NCI-H1417 (cell line): ENCODE results near the gene TXNL1.
"Not testable (repeated sequence)": the region's sequence is repeated elsewhere in the genome, so short reads cannot be mapped to it uniquely, and the experiment has no call there.

Experiments used
- DNase-seq, 3 experiments: peaks; one replicate each; lab custom pipeline; 2025; lab: John Stamatoyannopoulos, UW

TXNL1 gene

DNA sequence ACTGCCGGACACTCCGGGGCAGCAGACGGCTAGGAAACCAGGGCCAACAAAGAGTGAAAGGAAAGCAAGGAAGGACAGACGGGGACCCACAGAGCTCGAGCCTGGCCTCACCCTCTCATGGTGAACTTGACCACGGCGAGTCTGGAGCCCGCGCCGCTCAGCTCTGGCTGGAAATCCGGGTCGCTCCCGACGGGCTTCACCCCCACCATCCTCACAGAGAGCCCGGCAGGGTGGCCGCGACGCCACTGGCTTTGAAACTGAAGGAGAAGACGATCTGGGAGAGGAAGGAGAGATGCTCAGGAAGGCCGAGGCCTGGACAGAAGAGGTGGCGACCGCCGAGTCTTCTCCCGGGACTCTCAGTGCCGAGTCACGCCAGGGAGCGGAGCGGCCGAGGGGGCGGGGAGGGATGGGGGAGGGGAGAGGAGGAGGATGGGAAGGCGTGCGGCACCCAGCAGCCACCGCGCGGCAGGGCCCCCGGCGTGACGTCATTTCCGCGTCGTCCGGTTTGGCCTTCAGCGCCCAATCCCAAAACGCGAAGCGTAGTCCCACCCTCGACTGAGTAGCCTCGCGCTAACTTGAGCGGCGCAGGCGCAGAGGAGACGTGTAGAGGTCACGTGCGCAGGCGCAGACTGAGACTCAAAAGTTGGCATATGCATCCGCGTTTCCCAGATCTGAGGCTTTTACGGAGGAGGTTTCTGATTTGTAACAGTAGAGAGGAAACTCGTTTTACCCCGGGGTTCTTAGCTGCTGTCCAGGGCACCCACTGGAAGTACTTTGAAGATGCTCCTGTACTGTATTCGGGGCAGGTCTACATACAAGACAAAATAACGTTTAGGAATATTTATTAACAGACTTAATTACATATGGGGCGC, at the start of gene TXNL1:
TSS of gene TXNL1 (minus strand) at position 361 of the 872 bp plus-strand sequence. CDS start at position 209, 152 bp downstream.
- peak; percentile 99 to 100 (median 100) for DNase-seq

DNA sequence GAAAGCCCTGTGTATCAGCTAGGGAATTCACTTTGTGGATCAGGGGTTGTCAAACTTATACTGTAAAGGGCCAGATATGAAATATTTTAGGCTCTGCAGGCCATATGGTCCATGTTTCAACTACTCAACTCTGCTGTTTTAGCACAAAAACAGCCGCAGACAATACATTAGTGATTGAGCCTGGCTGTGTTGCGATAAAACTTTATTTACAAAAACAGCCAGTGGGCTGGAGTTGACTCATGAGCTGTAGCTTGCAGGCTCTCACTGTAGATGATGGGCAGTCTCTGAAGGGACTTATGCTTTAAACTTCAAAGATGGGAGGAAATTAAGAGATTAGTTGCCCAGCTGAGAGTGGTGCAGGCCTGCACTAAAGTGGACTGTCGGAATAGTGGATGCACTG, 45.9 kb upstream of the TXNL1 start:
- no peak for DNase-seq

DNA sequence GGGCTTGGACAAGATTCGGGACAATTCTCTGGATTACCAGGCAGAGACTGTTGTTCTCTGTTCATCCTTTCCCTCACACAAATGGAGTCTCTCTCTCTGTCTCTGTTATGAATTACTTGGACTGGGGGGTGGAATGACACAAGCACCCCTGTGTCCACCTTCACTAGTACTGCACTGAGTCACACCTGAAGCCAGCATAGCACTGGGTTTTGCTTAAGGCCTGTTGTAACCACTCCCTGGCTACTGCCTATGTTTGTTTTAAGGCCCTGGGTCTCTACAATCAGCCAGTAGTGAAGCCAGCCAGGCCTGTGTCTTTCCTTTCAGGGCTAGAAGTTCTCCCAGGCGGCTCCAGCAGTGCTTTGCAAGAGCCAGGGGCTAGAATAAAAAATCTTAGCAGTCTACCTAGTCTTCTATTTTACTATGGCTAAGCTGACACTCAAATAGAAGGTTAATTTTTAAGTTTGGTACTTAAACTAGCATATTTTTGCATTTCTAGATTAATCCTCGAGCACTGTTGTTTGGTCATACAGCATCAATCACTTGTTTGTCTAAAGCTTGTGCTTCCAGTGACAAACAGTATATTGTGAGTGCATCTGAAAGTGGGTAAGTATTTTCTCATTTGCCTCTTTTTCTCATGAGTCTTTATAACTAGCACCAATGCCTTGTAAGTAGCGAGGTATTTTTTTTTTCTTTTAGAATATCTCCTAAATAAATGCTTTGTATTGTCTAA, 40.6 kb upstream of the TXNL1 start:
- no peak for DNase-seq

DNA sequence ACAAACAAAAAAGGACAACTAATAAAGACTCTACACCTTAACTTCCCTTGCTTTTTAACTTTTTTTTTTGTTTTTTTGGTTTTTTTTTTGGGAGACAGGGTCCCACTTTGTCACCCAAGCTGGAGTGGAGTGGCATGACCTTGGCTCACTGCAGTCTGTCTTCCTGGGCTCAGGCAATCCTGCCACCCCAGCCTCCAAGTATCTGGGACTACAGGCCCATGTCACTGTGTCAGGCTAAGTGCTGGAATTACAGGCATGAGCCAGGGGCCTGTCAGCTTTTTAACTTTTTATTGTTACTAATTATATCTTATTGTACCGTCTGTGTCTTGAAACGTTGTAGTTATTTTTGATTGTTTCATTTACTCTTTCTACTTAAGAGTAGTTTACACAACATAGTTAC, 38.2 kb upstream of the TXNL1 start:
- no peak for DNase-seq

DNA sequence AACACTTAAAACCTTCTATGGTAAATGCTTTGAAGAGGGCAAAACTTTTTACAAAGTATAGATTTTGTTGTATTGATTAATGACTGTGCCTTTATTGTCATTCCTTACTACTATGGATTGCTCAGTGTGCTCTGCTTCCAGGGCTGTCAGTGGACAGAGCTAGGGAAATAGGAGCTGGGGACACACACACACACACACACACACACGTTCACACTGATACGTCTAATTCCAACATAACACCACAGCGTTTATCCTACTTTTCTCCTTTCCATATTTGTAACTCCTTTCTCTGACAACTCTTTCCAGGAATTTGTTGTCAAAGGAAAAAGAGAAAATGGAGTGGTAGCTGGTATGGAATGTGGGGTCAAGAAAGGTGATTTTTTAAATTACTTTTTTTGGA, 34.6 kb upstream of the TXNL1 start:
- no peak for DNase-seq

DNA sequence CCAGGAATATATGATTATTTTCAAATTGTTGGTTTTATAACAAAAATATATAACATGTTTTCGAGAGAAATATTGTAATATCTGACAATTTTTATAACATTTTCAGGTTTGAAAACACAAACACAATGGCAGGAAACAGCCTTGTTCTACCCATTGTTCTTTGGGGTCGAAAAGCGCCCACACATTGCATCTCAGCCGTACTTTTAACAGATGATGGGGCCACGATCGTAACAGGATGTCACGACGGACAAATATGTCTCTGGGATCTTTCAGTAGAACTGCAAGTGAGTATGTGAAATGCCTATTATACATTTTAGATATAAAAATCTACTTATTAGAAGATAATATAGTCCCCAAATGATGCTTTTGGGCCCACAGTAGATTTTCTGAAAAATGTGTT, 34.0 kb upstream of the TXNL1 start:
- no peak for DNase-seq

DNA sequence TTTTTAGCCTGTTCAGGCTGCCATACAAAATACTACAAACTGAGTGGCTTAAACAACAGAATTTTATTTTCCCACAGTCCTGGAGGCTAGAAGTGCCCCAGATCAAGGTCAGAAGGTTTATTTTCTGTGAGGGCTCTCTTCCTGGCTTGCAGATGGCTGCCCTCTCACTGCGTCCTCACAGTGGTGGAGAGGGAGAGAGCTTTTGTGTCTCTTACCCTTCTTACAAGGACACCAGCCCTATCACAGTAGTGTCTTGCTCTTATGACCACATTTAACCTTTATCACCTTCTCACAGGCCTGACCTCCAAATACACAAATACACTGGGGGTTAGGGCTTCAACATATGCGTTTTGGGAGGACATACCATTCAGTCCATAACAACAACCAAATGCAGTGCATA, 24.5 kb upstream of the TXNL1 start:
- no peak for DNase-seq

DNA sequence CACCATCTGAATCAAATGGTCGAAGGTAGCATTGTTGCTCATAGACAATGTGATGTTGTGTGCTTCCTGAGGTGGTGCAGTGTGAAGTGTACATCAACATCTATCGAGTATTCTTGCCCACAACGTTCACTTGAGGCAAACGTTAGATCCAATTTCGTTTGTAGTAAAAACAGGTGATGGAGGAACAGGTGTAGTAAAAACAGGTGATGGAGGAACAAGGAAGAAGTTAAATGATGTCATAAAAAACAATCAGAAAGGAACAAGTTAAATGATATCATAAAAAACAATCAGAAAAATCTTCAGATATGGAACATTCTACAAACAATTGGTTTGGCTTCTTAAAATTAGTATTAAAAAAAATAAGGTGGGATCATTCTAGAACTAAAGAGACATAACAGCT, 24.1 kb upstream of the TXNL1 start:
- no peak for DNase-seq

DNA sequence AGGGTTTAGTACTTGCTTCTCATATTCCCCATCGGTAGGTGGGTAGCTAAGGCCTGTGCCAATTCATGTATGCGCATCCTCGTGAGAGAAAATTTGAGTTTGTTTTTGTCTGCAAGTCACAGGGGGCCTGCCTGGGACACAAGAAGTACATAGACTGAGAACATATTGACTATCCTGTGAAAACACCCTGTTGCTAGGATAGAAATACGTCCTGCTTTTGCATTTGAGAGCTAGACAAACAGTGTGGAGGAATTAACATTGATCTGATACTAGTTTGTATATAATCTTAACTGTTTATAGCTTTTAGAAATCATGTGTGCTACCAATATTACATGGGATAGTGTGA, 23.6 kb upstream of the TXNL1 start:
- peak in 1 of 3 experiments; percentile 41 for DNase-seq

DNA sequence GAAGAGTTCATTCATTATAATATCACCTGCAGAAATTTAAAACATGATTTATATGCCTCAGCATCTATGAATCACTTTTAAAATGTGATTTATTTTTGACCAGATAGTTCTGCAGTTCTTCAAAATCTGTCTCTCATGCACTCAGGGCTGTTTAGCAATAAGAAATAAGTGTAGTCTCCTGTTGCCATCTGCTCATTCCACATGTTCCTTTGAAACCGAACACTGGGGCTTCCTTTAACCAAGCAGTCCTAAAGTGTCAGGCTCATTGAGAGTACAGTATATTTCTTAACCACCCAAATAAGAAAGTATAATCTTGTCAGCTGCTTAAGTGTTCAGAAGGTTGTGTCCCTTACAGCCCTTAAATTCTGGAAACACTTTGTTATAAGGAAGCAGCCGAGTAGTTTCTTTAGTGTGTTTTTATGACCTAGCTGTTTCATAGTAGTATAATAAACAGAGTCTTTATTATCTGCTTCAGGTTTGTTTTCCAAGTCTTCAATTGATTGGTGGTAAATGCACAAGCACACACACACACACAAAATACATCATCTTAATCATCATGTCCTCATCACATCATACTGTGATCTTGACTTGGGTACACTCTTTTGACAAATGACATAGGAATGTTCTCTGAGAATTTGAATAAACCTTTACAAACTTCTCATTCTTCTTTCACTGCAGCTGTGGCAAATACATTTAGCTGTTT, 23.1 kb upstream of the TXNL1 start:
- DNase-seq, result no peak

DNA sequence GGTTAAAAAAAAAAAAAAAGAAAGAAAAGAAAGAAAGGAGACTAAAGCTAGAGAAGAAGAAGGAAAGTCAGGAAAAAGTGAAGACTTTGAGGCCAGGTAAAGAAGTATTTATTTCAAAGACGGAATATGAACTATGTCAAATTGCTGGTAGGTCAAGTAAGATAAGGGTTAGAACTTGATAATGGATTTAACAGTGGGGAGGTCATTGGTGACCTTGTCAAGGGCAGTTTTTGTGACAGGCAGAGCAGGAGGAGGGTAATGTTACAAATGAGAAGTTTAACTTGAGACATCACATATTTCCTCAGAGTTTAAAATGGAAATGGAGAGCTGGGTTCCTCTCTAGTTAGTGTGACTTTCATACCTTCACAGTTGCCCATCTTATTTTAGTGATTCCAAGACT, 22.3 kb upstream of the TXNL1 start:
- DNase-seq, result no peak

DNA sequence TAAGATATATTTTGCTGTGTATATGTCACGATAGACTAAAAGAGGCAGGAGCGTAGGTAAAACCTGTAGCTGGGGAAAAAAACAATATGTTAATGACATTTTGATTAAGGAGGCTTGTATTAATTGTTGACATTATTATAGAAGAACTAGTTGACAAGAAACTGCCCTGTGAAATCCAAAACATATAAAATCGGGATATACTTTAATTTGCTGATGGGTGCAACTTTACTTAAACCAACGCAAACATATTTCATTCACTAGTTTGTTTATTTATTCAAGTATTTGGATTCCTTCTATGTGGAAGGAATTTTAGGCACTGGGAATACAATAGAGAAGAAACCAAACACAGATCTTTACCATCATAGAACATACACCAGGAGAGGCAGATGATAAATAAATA, 20.7 kb upstream of the TXNL1 start:
- DNase-seq, result no peak

DNA sequence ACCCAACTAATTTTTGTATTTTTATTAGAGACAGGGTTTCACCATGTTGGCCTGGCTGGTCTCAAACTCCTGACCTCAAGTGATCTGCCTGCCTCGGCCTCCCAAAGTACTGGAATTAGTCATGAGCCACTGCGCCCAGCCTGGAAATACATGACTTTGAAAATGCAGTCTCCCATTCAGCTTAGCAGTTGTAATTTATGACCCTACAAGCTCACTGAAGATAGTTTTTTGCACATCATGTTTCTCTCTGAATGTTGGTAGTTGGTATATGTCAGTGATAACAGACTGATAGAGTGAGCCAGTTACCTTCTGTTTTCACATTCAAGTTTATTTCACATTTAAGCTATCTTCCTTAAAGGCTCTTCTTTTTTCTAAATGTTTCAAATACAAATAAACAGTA, 19.9 kb upstream of the TXNL1 start:
- DNase-seq, result no peak

DNA sequence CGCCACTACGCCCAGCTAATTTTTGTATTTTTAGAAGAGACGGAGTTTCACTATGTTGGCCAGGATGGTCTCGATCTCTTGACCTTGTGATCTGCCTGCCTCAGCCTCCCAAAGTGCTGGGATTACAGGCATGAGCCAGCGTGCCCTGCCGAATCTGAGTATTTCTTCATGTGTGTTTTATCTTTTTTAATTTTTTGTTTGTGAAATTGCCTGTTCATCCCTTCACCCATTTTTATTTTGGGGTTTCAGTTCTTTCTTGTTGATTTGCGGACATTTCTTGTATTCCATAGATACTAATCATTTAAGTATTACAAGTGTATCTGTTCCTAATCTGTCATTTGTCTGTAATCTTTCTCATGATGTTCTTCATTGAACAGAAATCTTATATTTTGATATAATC, 15.9 kb upstream of the TXNL1 start:
- not testable (repeated sequence) for DNase-seq

DNA sequence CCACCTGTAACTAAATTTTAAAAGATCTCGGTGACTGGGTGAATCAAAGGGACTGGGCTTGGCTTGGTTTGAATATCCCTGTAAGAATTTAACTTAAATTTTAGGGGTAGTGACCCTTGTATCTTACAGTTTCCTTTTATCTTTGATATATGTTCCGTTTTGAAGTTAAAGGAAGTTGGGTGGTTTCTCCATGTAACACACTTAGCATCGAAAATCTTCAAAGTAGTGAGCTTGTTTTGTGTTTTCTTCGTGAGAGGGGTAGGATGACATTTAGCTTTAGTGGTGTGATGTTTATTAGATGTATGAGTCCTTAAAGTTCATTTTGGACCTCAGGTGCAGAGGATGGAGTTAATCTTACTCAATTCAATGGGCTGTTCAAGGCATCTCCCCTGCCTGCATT, 14.4 kb upstream of the TXNL1 start:
- no peak for DNase-seq

DNA sequence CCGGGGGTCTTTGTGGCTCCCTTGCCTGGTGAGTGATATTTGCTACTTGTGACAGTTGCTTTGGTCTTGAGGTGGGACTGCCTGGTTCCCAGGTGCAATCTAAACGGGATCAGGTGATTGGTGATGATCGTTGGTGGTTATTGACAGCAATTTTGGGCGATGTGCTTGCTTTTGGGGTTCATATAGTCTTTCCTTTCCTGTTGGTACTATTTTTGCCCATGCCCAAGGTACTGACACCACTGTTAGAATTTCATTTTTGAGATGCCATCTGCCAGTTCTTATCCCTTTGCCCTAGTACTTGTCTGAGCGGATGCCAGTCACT, 13.3 kb upstream of the TXNL1 start:
- peak in 1 of 3 experiments; percentile 69 for DNase-seq

DNA sequence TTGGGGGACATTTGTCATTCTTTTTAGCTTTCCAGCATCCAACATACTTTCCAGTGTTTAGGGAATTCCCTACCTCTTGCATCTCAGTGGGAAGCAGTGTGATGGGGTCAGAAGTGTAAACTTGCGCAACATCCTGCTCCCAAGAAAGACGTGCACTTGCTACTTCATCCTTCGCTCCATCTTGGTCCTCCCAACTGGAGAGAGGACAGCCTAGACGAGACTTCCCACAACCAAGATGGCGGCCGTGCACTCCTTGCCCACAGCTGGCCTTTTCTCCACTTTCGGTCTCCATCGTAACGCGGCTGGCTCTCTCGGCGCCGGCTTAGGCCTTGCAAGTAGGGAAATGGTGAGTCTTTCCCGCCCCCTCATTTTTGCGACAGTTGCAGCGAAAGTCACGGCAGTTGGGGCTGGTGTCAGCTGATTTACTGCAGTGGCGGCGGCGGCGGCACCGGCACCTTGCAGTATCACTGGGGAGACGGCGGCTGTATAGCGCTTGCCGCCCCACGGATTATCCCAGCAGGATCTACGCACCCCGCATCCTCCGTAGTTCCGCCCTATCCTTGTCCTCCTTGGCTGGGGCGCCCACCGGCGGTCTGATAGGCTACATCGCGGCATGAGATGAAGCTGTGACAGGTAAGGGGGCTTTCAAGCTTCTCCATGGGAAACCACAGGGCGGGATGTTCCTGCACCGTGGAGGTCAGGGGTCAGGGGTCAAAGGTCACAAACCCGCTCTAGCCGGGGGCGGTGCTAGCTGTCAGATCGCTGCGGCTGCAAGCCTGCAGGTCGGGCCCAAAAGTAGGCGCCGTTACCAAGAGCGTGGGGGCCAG, 12.8 kb upstream of the TXNL1 start, which contains the start of gene WDR7:
TSS of gene WDR7 (plus strand) at position 416 of the 827 bp plus-strand sequence. CDS start 21,157 bp downstream, outside the sequence.
- DNase-seq, result peak; percentile 96 to 100 (median 100)

DNA sequence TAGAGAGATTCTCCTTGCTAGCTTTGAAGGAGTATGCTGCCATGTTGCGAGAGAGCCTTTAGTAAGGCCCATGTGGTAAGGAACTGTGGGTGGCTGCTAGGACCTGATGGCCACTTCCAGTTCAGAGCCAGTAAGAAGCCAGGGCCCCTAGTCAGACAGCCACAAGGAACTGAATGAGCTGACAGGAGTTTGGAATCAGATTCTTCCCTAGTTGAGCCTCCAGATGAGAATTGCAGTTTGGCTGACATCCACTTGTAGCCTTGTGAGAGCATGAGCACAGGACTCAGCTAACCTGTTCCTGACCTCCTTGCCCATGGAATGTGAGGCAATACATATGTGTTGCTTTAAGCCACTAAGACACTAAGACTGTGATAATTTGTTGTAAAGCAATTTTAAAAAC, 11.6 kb upstream of the TXNL1 start:
- DNase-seq, result peak in 1 of 3 experiments; percentile 46

DNA sequence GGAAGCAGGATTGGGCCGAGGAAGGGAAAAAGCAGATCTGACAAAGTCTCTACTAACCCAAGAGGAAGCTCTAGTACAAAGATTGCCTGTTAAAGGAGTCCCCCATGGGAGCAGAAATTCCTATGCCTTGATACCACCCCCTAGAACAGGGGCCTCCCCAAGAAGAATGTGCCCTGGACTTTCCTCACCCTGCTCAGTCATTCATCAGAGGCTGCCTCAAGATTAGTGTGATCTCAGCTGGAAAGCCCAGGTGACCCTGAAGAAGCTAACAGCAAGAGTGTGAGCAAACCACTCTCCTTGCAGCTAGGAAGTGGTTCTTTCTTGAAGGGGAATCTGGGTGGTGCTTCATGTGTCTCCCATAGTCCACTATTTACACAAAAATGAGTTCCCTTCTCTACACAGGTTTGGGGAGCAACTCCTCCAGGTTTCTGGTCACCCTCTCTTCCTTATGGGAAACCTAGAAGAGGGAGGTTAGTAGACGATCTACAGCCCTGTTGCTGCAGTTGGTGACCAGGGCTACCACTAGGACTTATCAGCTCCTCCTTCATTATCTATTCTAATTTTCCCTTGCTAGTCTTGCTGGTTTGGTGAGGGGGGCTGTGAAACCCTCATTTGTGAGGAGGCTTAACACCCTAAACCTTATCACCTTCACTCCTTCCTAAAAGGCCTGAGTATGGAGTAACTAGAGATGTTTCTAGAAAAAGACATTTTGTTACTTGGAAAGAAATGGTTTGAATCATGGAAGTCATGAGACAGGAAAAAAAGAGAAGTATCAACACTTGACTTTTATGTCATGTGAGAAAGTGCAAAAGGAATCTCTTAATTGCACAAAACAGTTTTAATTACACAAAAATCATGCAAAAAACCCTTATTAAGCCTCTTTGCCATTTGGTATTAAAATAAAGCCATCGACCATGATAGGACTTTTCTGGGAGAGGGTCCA, 9.8 kb upstream of the TXNL1 start:
- DNase-seq, result no peak

DNA sequence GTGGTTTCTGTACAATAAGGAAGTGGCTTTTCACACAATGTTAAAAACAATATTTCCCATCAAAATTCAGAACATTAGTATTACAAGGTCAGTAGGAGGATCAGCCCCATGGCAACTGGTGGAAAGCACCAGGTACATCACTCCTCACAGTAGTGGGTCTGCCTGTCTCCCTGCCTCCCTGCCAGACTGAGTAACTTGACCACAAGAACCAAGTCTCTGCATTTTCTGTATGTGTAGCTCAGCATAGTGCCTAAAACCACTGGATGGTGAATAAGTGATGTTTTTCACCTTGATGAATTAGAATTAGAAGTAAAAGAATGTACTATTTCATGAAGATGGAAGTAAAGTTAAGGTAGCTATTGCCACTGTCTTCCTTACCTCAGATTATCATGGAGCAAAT, 8.7 kb upstream of the TXNL1 start:
- no peak for DNase-seq
